ENCODE measurements around the gene PITX2.

Gene PITX2

DNA sequence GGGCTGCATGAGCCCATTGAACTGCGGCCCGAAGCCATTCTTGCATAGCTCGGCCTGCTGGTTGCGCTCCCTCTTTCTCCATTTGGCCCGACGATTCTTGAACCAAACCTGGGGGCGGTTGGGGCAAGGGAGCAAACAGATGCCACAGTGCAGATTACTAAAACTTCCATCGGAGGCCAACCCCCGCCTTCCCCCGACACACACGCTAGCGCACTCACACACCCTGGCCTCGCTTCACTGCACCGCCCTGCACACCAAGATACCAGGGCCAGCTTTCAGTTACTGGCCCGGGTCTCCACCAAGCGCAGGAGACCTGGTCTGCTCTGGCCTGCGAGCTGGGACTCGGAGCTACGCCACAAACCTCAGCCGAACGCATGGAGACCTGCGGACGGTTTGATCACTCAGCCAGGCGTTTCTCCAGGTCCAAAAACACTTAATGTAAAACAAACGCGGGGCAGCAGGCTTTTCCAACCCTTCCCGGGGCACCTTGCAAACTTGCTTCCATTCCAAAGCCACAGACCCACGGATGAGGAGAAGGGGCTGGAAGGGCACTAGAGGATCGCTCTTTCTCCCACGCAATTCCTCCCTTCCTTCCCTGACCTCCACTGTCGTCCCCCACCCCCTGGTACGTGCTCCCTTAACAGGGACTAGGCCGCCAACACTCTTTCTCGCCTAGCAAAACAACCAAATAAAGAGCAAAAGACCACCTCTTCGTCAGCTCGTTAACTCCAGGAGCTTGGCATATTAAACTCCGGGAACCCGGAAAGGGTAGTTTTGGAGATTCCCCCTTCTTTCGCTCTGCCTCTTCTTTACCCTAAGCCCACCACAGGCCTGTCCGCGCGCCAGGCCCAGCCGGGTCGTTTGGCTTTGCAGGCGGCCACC lies 4.1 kb downstream of the PITX2 start:
- TF ChIP-seq, protein P1, sequence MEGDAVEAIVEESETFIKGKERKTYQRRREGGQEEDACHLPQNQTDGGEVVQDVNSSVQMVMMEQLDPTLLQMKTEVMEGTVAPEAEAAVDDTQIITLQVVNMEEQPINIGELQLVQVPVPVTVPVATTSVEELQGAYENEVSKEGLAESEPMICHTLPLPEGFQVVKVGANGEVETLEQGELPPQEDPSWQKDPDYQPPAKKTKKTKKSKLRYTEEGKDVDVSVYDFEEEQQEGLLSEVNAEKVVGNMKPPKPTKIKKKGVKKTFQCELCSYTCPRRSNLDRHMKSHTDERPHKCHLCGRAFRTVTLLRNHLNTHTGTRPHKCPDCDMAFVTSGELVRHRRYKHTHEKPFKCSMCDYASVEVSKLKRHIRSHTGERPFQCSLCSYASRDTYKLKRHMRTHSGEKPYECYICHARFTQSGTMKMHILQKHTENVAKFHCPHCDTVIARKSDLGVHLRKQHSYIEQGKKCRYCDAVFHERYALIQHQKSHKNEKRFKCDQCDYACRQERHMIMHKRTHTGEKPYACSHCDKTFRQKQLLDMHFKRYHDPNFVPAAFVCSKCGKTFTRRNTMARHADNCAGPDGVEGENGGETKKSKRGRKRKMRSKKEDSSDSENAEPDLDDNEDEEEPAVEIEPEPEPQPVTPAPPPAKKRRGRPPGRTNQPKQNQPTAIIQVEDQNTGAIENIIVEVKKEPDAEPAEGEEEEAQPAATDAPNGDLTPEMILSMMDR (IDR thresholded peaks at IDR 0.05; ENCODE audit: control insufficient read depth, insufficient read depth, low read depth, low read length, missing control alignments): no peak
- H3K4me3 ChIP-seq (ENCODE audit: control insufficient read depth, low read depth, low read length): no peak overlapping the region
- no peak for DNase-seq (ENCODE audit: low read depth)

DNA sequence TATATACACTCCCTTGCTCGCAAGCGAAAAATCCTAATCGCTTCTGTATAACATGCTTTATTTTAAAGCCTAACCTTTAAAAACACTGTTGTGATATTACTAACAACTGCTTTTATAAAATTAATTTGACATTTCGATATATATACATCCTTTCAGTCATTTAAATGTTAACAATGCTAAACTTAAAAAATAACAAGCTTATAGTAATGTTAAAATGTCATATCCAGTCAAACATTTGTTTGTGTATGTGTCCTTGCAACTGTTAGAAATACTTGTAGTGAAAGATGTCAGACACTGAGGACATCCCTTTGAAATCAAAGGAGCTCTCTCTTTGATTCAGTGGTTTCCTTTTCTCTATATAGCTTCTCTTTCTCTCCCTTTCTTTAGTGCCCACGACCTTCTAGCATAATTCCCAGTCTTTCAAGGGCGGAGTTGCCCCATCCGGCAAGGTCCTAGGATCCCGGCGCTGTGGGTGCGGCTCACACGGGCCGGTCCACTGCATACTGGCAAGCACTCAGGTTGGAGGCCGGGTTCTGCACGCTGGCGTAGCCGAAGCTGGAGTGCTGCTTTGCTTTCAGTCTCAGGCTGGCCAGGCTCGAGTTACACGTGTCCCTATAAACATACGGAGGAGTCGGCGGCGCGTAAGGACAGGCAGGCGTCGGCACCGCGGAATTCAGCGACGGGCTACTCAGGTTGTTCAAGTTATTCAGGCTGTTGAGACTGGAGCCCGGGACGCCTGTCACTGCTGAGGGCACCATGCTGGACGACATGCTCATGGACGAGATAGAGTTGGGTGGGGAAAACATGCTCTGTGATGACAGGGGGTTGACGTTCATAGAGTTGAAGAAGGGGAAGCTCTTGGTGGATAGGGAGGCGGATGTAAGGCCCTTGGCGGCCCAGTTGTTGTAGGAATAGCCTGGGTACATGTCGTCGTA lies 5.0 kb downstream of the PITX2 start:
- TF ChIP-seq, protein P1 (IDR thresholded peaks at IDR 0.05; ENCODE audit: control insufficient read depth, insufficient read depth, low read depth, low read length, missing control alignments): no peak
- DNase-seq (ENCODE audit: low read depth): no peak
- H3K4me3 ChIP-seq (ENCODE audit: control insufficient read depth, low read depth, low read length): no peak overlapping the region

DNA sequence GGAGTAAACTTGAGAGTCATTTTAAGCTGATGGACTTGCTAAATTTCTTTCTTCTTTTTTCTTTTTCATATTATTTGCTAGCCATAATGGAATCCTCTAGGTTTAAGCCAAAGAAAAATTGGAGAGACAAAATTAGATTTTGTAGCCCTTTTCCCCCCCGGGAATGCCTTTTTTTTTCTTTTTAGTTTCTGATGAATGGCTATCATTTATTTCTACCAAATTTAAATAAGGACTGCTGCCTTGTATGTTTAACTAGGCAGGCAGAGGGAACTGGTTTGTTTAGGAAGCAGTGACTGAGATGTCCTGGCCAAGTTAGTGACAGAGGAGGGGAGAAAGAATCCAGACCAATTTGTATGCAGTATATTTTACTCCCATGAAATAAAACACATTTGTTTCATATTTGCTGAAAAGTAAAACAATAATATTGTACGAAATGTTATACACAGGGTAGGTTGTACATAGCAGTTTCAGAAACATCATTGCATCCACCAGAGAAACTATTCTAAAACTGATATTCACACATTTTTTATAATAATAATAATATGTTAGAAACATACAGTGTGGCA lies 5.7 kb downstream of the PITX2 start:
- no peak overlapping the region for H3K4me3 ChIP-seq (ENCODE audit: control insufficient read depth, low read depth, low read length)
- TF ChIP-seq, protein P1 (IDR thresholded peaks at IDR 0.05; ENCODE audit: control insufficient read depth, insufficient read depth, low read depth, low read length, missing control alignments): no peak
- no peak for DNase-seq (ENCODE audit: low read depth)

DNA sequence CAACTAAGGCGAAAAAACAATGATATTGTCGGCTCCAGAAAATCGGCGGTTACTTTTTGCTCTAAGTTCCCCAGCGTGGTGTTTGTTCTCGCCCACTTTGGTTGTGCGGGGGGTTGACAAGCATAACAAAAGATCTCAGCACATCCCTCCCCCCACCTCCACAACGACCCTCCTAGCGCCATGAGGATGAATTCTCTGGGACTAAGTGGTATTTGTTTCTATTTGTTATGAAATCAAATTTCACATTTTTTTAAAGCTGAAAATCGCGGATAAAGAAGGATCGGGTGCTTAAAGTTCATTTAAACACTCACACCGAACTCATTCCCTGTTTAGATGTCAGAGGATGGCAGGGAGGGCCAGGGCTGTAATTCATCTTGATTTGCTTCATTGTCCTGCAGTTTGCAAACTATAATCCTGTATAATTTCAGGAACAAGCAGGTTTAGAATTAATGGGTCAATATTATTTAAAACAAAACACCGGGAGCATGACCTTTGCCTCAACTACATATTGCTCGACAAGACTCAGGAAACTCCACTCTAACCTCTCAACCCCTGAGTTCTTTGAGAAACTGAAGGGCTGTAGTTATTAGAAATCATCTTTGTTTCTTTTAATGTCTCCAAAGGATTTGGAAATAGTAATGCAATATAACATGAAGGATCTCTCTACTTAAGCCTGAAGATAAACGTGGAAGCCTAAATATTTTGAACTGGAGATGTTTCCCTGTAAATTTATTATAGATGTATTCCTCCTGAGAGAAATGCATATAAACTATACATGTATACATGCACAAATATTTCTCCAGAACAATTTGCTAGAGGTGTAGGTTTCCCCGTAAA lies 6.4 kb downstream of the PITX2 start:
- no peak for DNase-seq (ENCODE audit: low read depth)
- TF ChIP-seq, protein P1 (IDR thresholded peaks at IDR 0.05; ENCODE audit: control insufficient read depth, insufficient read depth, low read depth, low read length, missing control alignments): no peak
- no peak overlapping the region for H3K4me3 ChIP-seq (ENCODE audit: control insufficient read depth, low read depth, low read length)

DNA sequence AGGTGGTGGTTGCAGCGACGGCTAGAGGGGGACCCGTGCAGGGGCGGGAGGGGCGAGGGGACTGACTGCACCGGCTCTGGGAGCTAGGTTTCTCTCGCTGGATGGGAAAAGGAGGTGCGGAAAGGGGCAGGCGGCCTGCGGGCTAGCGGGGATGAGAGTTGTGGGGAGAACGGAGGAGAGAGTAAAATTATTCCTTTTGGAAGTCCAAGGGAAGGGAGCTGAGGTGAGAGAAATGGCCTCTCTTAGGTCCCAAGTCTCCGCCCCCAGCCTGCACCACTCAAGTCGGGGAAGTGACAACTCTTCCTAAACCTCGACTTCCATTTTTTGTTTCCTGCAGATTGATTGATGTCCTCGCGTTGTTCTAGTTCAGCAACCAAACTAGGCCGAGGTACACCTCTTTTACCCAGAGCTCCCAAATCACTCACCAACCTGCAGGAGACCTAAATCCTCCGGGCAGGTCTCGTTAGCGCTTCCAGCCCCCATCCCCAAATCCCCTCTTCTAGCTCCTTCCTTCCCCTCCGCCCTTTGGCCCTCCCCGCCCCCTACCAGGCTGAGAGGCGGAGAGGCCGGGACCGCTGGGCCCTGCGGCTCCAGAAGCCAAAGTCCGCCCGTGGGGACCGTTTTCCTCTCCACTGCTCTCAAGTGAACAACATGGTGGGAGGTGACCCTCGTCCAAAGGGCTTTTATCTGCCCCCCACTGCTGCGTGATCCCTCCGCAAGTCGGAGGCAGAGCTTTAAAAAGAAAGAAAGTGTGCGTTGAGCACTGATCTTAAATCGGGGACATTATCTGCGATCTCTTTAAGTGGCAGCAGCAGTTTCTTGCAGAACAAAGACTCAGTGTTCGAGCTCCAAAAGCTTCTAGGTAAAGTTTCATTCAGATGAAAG lies 7.3 kb downstream of the PITX2 start:
- no peak for DNase-seq (ENCODE audit: low read depth)
- TF ChIP-seq, protein P1 (IDR thresholded peaks at IDR 0.05; ENCODE audit: control insufficient read depth, insufficient read depth, low read depth, low read length, missing control alignments): no peak
- H3K4me3 ChIP-seq (ENCODE audit: control insufficient read depth, low read depth, low read length): no peak overlapping the region
